ENCODE data around the gene GMDS. TPM values are rescaled to one million over a fixed set of nuclear protein-coding genes. Genes with fewer than 3 reads are reported as not detected.

Gene GMDS
- polyA plus RNA-seq, 1 donor (not counting 4 experiments of a cell fraction or from before 2014, with no cell fraction given): 22.1 TPM

- H3K79me2 ChIP-seq (ENCODE audit: control insufficient read depth, insufficient read depth, low read length): no peaks in the 10 kb centered on the region
- H3K4me1 ChIP-seq (ENCODE audit: control insufficient read depth, extremely low read depth, insufficient read depth, low read length): no peaks in the 10 kb centered on the region
- no peaks in the 10 kb centered on the region for H3K9me3 ChIP-seq (ENCODE audit: control insufficient read depth, low read depth, low read length)
- TF ChIP-seq CTCF (optimal IDR thresholded peaks at IDR 0.05 in 1 of 3, IDR thresholded peaks at IDR 0.05 in 1 of 3, conservative IDR thresholded peaks at IDR 0.05 in 1 of 3; ENCODE audit: extremely low read depth in 1 of 3, insufficient read depth in 2 of 3, low read length in 3 of 3) (no peak), EZH2 (IDR thresholded peaks at IDR 0.05; ENCODE audit: low read length) (no peak)
- H3K36me3 ChIP-seq (ENCODE audit: control insufficient read depth in 2 of 2, extremely low read depth in 1 of 2, insufficient read depth in 2 of 2, low read length in 2 of 2): no peaks in the 10 kb centered on the region
- no peak overlapping the region for H3K27ac ChIP-seq (ENCODE audit: control insufficient read depth, insufficient read depth, low read length)
- FAIRE-seq: no peak
- dilution Hi-C loops (cut with MboI; ENCODE audit: extremely low pct_ligation_motif_present, low sequenced_read_pairs): no loop called here
- no peaks in the 10 kb centered on the region for H3K9me1 ChIP-seq (ENCODE audit: control insufficient read depth, extremely low read depth, insufficient read depth, low read length)
- no peak for DNase-seq (ENCODE audit: low read depth, low spot score)
- H3K4me3 ChIP-seq (ENCODE audit: control insufficient read depth in 2 of 3, extremely low read depth in 1 of 3, insufficient read depth in 2 of 3, low read depth in 1 of 3, low read length in 3 of 3): no peak overlapping the region
- no peaks in the 10 kb centered on the region for H3K27me3 ChIP-seq (ENCODE audit: control insufficient read depth, extremely low read depth, insufficient read depth, low read length)
- H2AFZ ChIP-seq (ENCODE audit: control insufficient read depth, low read length): no peak overlapping the region
- no peak overlapping the region for H3K4me2 ChIP-seq (ENCODE audit: control insufficient read depth, extremely low read depth, insufficient read depth, low read depth, low read length)
- no peak overlapping the region for H3K9ac ChIP-seq (ENCODE audit: control insufficient read depth, extremely low read depth, insufficient read depth, low read length)
- no peaks in the 10 kb centered on the region for H4K20me1 ChIP-seq (ENCODE audit: control insufficient read depth, extremely low read depth, insufficient read depth, low read length)
Measured at GRCh38 chr6:1853761-1854160, 391.6 kb downstream of the GMDS start.

- H3K9me3 ChIP-seq (ENCODE audit: control insufficient read depth, low read depth, low read length): no peaks in the 10 kb centered on the region
- no peaks in the 10 kb centered on the region for H3K79me2 ChIP-seq (ENCODE audit: control insufficient read depth, insufficient read depth, low read length)
- H3K9me1 ChIP-seq (ENCODE audit: control insufficient read depth, extremely low read depth, insufficient read depth, low read length): no peaks in the 10 kb centered on the region
- H3K27me3 ChIP-seq (ENCODE audit: control insufficient read depth, extremely low read depth, insufficient read depth, low read length): no peaks in the 10 kb centered on the region
- H3K9ac ChIP-seq (ENCODE audit: control insufficient read depth, extremely low read depth, insufficient read depth, low read length): no peak overlapping the region
- no peaks in the 10 kb centered on the region for H3K4me1 ChIP-seq (ENCODE audit: control insufficient read depth, extremely low read depth, insufficient read depth, low read length)
- FAIRE-seq (no peak), DNase-seq (ENCODE audit: low read depth, low spot score) (no peak)
- H3K36me3 ChIP-seq (ENCODE audit: control insufficient read depth in 2 of 2, extremely low read depth in 1 of 2, insufficient read depth in 2 of 2, low read length in 2 of 2): no peaks in the 10 kb centered on the region
- no peak overlapping the region for H2AFZ ChIP-seq (ENCODE audit: control insufficient read depth, low read length)
- H4K20me1 ChIP-seq (ENCODE audit: control insufficient read depth, extremely low read depth, insufficient read depth, low read length): no peaks in the 10 kb centered on the region
- H3K4me2 ChIP-seq (ENCODE audit: control insufficient read depth, extremely low read depth, insufficient read depth, low read depth, low read length): no peak overlapping the region
- H3K4me3 ChIP-seq (ENCODE audit: control insufficient read depth in 2 of 3, extremely low read depth in 1 of 3, insufficient read depth in 2 of 3, low read depth in 1 of 3, low read length in 3 of 3): no peak overlapping the region
- no peak for TF ChIP-seq CTCF (optimal IDR thresholded peaks at IDR 0.05 in 1 of 3, IDR thresholded peaks at IDR 0.05 in 1 of 3, conservative IDR thresholded peaks at IDR 0.05 in 1 of 3; ENCODE audit: extremely low read depth in 1 of 3, insufficient read depth in 2 of 3, low read length in 3 of 3)
- TF ChIP-seq EZH2 (IDR thresholded peaks at IDR 0.05; ENCODE audit: low read length): no peak
- dilution Hi-C loops (cut with MboI; ENCODE audit: extremely low pct_ligation_motif_present, low sequenced_read_pairs): no loop called here
- H3K27ac ChIP-seq (ENCODE audit: control insufficient read depth, insufficient read depth, low read length): no peak overlapping the region
Measured at GRCh38 chr6:1851681-1852456, 393.5 kb downstream of the GMDS start.

Data from keratinocyte (primary cell).